ENCODE results near the gene SGK1.

GRCh38 chr6:134307870-134308269, 10.0 kb downstream of the SGK1 start:
- TF ChIP-seq CTCF (optimal IDR thresholded peaks at IDR 0.05 in 1 of 3, IDR thresholded peaks at IDR 0.05 in 1 of 3, conservative IDR thresholded peaks at IDR 0.05 in 1 of 3; ENCODE audit: extremely low read depth in 1 of 3, insufficient read depth in 2 of 3, low read length in 3 of 3), result no peak
- TF ChIP-seq EZH2 (IDR thresholded peaks at IDR 0.05; ENCODE audit: low read length), result no peak

All from keratinocyte (primary cell).